HG03103 (cell line): Measurements from ENCODE around the gene ZFAND6.

Experiments used
- ATAC-seq: cut with Tn5 transposase; IDR thresholded peaks from one replicate; pipeline ENCODE4 v1.9.1; 2021; ENCODE audit warnings: low read depth; ENCODE audit not compliant: unreplicated experiment

ZFAND6 gene

GRCh38 chr15:80183886-80184285, 124.4 kb downstream of the ZFAND6 start:
- no peak for ATAC-seq

- no peak for ATAC-seq
Observed at GRCh38 chr15:80184554-80184953, 125.1 kb downstream of the ZFAND6 start.

- no peak for ATAC-seq
Observed at GRCh38 chr15:80185152-80185551, 125.7 kb downstream of the ZFAND6 start.

DNA sequence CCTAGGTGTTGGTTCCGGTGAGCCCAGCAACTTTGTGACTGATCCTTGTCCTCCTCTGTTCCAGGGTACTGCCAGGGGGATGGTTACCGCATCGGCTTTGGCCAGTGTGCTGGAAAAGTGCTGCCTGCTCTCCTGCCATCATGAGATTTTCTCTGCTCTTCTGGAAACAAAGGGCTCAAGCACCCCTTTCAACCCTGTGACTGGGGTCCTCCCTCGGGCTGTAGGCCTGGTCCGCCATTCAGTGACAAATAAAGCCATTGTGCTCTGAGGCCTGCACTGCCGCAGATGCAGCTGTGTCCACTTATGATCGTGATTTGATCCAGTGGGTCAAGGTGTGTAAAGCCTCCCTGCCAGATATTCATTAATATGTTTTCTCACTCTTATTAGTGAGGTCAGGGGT, 126.6 kb downstream of the ZFAND6 start:
- no peak for ATAC-seq

DNA sequence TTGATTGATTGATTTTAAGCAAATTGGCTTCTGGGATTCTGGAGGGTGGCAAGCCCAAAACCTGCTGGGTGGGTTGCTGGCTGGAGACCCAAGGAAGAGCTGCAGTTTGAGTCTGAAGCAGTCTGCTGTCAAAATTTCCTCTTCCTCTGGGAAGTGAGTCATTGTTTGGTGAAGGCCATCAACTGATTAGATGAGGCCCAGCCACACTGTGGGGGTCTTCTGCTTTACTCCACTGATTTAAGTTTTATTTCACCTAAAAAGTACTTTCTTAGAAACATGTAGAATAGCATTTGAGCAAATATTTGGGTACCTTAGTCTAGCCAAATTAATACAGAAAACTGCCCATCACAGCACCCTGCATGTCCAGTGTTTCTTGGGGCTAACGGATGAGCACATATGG, 127.1 kb downstream of the ZFAND6 start:
- no peak for ATAC-seq
